ENCODE measurements around the gene ZNF282. TPM values are rescaled to one million over a fixed set of nuclear protein-coding genes. Genes with fewer than 3 reads are reported as not detected.

Gene ZNF282
- total RNA-seq, 1 donor from 2014 or later = 40.0 TPM

DNA sequence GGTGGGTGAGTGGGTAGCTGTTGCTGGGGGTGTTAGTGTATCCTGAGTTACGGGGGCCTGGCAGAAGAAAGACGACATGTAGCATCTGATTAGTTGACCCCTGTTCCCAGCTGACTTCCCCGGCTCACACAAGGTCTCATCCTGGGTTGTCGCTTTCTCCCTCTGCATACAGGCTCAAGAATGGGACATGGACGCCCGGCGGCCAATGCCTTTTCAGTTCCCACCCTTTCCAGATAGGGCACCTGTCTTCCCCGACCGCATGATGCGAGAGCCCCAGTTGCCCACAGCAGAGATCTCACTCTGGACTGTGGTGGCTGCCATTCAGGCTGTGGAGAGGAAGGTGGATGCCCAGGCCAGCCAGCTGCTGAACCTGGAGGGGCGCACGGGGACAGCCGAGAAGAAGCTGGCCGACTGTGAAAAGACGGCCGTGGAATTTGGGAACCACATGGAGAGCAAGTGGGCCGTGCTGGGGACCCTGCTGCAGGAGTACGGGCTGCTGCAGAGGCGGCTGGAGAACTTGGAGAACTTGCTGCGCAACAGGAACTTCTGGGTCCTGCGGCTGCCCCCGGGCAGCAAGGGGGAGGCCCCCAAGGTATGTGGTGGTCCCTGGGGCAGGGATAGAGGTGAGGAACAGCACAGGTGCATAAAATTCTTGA is 2.9 kb downstream of the ZNF282 start:
- Mint-ChIP-seq H3K27me3 (ENCODE audit: unreplicated experiment) (peaks cover 9% of the 10 kb centered on the region), H3K4me1 (ENCODE audit: unreplicated experiment) (peaks cover 29% of the 10 kb centered on the region), H3K27ac (ENCODE audit: unreplicated experiment) (no peak overlapping the region), H3K36me3 (ENCODE audit: low read depth, unreplicated experiment) (peaks cover 50% of the 10 kb centered on the region), H3K4me3 (ENCODE audit: unreplicated experiment) (peak overlapping the region; percentile 77), H3K9me3 (ENCODE audit: unreplicated experiment) (no peaks in the 10 kb centered on the region)
- no peak for DNase-seq (ENCODE audit: low spot score)
- TF ChIP-seq, protein P1, sequence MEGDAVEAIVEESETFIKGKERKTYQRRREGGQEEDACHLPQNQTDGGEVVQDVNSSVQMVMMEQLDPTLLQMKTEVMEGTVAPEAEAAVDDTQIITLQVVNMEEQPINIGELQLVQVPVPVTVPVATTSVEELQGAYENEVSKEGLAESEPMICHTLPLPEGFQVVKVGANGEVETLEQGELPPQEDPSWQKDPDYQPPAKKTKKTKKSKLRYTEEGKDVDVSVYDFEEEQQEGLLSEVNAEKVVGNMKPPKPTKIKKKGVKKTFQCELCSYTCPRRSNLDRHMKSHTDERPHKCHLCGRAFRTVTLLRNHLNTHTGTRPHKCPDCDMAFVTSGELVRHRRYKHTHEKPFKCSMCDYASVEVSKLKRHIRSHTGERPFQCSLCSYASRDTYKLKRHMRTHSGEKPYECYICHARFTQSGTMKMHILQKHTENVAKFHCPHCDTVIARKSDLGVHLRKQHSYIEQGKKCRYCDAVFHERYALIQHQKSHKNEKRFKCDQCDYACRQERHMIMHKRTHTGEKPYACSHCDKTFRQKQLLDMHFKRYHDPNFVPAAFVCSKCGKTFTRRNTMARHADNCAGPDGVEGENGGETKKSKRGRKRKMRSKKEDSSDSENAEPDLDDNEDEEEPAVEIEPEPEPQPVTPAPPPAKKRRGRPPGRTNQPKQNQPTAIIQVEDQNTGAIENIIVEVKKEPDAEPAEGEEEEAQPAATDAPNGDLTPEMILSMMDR (IDR thresholded peaks at IDR 0.05; ENCODE audit: unreplicated experiment) = no peak

DNA sequence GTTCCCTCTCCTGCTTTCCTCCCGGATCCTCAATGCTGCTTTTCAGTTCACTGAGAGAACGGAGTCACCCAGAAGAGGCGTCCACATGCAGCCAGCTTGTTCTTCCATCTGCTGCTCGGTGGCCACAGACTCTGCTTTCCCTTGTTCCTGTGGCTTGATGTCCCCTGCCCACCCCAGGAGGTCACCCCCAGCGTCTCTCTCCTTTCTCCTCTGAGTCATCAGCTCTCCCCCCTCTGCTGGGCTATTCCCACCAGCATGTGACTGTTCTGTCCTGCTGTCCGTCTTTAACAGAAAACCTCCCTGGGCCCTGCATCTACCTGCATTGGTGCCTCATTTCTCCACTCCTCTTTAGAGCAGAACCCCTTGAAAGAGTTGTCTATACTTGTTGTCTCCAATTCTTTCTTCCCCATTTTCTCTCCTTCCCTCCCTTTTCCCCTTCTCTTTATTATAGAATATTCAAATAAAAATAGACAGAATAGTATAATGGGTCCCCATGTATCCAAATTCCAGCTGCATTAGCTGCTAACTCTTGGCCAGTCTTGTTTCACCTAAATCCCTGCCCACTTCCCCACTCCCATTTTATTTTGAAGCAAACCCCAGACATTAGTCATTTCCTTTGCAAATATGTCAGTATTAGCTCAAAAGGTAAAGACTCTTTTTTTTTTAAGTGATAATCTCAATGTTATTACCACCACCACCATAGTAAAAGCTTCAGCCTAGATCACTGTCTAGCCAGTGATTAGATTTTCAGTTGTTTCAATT is 4.1 kb downstream of the ZNF282 start:
- Mint-ChIP-seq H3K9me3 (ENCODE audit: unreplicated experiment) (no peaks in the 10 kb centered on the region), H3K36me3 (ENCODE audit: low read depth, unreplicated experiment) (peaks cover 60% of the 10 kb centered on the region), H3K27me3 (ENCODE audit: unreplicated experiment) (peaks cover 10% of the 10 kb centered on the region), H3K27ac (ENCODE audit: unreplicated experiment) (no peak overlapping the region), H3K4me1 (ENCODE audit: unreplicated experiment) (peaks cover 26% of the 10 kb centered on the region), H3K4me3 (ENCODE audit: unreplicated experiment) (peak overlapping the region; percentile 87)
- DNase-seq (ENCODE audit: low spot score) = no peak
- TF ChIP-seq, protein P1 (IDR thresholded peaks at IDR 0.05; ENCODE audit: unreplicated experiment) = no peak

DNA sequence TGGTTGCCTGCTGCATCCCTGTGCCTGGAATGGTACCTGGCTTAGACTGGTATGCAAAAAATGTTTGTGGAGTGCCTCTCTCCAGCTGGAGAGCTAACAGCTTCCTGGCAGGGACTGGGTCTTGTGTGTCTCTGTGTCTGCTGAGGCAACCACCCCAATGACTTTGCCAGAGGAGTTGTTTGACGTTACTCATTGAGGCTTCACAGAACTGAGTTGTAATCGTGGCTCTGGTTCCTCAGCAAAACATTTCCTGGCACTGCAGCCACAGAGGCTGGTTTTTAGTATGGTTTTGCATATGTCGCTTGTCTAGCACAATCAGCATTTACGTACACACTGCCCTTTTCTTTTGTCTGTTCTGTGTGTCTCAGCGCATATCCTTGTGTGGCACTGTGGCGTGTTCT is 7.5 kb downstream of the ZNF282 start:
- H3K9me3 Mint-ChIP-seq (ENCODE audit: unreplicated experiment) = no peaks in the 10 kb centered on the region
- peaks cover 11% of the 10 kb centered on the region for H3K4me1 Mint-ChIP-seq (ENCODE audit: unreplicated experiment)
- H3K27me3 Mint-ChIP-seq (ENCODE audit: unreplicated experiment) = peaks cover 6% of the 10 kb centered on the region
- H3K36me3 Mint-ChIP-seq (ENCODE audit: low read depth, unreplicated experiment) = peaks cover 80% of the 10 kb centered on the region
- no peak for DNase-seq (ENCODE audit: low spot score)
- no peak overlapping the region for H3K4me3 Mint-ChIP-seq (ENCODE audit: unreplicated experiment)
- TF ChIP-seq, protein P1 (IDR thresholded peaks at IDR 0.05; ENCODE audit: unreplicated experiment) = no peak
- no peak overlapping the region for H3K27ac Mint-ChIP-seq (ENCODE audit: unreplicated experiment)

DNA sequence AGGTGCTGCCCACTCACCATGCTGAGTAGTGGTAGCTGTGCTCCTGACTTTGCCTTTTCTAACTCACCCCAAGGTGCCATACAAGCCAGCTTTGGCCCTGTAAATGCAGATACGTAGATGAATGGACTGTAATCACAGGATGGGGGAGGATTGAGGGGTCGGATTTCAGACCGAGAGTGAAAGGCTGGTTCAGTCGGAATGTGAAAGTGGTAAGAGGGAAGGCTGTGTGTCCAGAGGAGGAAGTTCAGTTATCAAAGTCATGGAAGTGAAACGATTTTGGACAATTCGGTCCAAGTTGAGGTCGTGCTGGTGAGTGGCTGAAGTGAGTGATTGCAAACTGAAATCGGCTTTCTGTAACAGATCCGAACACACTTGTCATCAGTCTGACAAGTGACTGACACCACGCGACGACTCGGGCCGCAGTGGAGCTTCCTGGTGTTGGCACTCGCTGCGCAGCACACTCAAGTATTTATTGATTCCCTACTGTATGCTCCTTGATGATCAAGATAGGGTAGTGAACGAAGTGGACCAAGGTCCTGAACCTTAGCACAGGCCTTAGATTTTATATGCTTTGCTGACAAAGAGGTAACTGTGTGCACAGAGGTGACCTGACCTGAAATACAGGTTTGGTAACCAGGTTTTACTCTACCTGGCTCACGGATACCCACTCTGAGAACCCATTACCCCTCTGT is 10.5 kb downstream of the ZNF282 start:
- peaks cover 71% of the 10 kb centered on the region for H3K36me3 Mint-ChIP-seq (ENCODE audit: low read depth, unreplicated experiment)
- no peak overlapping the region for H3K27ac Mint-ChIP-seq (ENCODE audit: unreplicated experiment)
- no peaks in the 10 kb centered on the region for H3K9me3 Mint-ChIP-seq (ENCODE audit: unreplicated experiment)
- H3K27me3 Mint-ChIP-seq (ENCODE audit: unreplicated experiment) = peaks cover 8% of the 10 kb centered on the region
- no peak for DNase-seq (ENCODE audit: low spot score)
- TF ChIP-seq, protein P1 (IDR thresholded peaks at IDR 0.05; ENCODE audit: unreplicated experiment) = no peak
- H3K4me1 Mint-ChIP-seq (ENCODE audit: unreplicated experiment) = peaks cover 10% of the 10 kb centered on the region
- peak overlapping the region; percentile 53 for H3K4me3 Mint-ChIP-seq (ENCODE audit: unreplicated experiment)

All from endothelial cell (in vitro differentiated cells).